Gastrocnemius medialis (tissue), 4 donors: ENCODE measurements around the gene PAPPA2. TPM values are rescaled to one million over a fixed set of nuclear protein-coding genes. Genes with fewer than 3 reads are reported as not detected.

Source experiments
- ATAC-seq, 2 donors: fragments of 150-250 bp; one replicate each; pipeline ENCODE4 v1.9.1; 2016
- DNase-seq, 2 donors: peaks; one replicate each; pipeline ENCODE4 v3.0.0-alpha.2; 2019
- H3K27ac ChIP-seq, 4 donors: fragments of 200-600 bp; sonication (generic); 1 replicate in 1 of 4; 2 replicates in 3 of 4; pipeline ENCODE4 v1.5.1; 2016 to 2018; ENCODE audit warnings: mild to moderate bottlenecking in 2 of 4, moderate library complexity in 1 of 4
- H3K27me3 ChIP-seq, 3 donors: fragments of 200-600 bp; sonication (generic) in 2 of 3; 1 replicate in 1 of 3; 2 replicates in 2 of 3; pipeline versions ENCODE4 v1.5.1 to v1.6.0; 2016 to 2019; ENCODE audit warnings: mild to moderate bottlenecking in 1 of 3, moderate library complexity in 1 of 3
- H3K36me3 ChIP-seq, 2 donors: fragments of 200-600 bp; sonication (generic) in 1 of 2; one replicate each; pipeline ENCODE4 v1.5.1; 2017 to 2018
- H3K4me1 ChIP-seq, 2 donors: fragments of 200-600 bp; sonication (generic) in 1 of 2; one replicate each; pipeline ENCODE4 v1.5.1; 2016 to 2017; ENCODE audit warnings: mild to moderate bottlenecking in 2 of 2
- H3K4me3 ChIP-seq, 4 donors: fragments of 200-600 bp; sonication (generic) in 3 of 4; 1 replicate in 1 of 4; 2 replicates in 3 of 4; pipeline ENCODE4 v1.5.1; 2016 to 2019; ENCODE audit warnings: mild to moderate bottlenecking in 2 of 4
- H3K9me3 ChIP-seq, 3 donors: fragments of 200-600 bp; sonication (generic) in 2 of 3; 1 replicate in 1 of 3; 2 replicates in 2 of 3; pipeline ENCODE4 v1.5.1; 2016 to 2019
- POLR2A ChIP-seq, 2 donors: fragments of 450-650 bp; IDR thresholded peaks; one replicate each; pipeline ENCODE4 v1.6.1; 2017; ENCODE audit warnings: antibody characterized with exemption in 2 of 2, mild to moderate bottlenecking in 2 of 2, moderate library complexity in 2 of 2
- in situ Hi-C, 4 donors: fragments of 200-750 bp; cut with MboI; loops; one replicate each; pipeline versions ENCODE4 v1.15.0 to v1.8.0; 2017; ENCODE audit warnings: low sequenced_read_pairs in 4 of 4
- intact Hi-C: fragments of 100-400 bp; cut with DNase I; formaldehyde crosslinking; loops from one replicate; pipeline ENCODE4 v1.15.1; 2023; ENCODE audit warnings: low total_unique reads
- total RNA-seq, 4 donors: library from RNA; depleted of rRNA; stranded (reverse); fragments of >200 nt; gene quantifications; one replicate each; pipeline versions ENCODE4 v1.1.0 to v1.2.3, GENCODE V29; 2016
- TF ChIP-seq, protein P1 (sequence below), 5 experiments: fragments of 450-650 bp in 3 of 5; fragments of 200-600 bp in 2 of 5; sonication (generic) in 2 of 5; IDR thresholded peaks in 4 of 5; conservative IDR thresholded peaks in 1 of 5; 1 replicate in 4 of 5; 2 replicates in 1 of 5; pipeline ENCODE4 v1.5.1; 2016 to 2019; ENCODE audit warnings: antibody characterized with exemption in 5 of 5, mild to moderate bottlenecking in 3 of 5, moderate library complexity in 3 of 5

Gene PAPPA2
- total RNA-seq, 4 donors from 2014 or later = 0.11 TPM; not detected in 3

DNA sequence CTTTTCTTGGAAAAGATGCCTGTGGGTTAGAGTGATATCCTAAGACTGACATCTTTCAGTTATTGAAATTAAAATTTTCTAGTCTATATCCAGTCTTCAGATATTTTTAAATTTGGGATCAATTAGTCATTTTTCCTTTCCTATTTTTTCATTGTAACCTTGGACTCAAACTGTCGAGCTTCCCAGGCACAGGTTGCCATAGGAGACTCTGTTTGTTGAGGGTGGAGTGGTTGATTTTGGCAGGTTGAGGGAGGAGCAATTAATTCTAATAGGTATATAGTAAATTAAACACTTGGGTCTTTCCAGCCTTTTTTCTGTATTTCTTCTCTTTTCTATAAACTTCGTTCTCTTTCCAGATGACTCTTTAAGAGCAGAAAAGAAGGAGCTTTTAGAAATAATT lies 374.7 kb downstream of the PAPPA2 start:
- no peak for DNase-seq
- Histone ChIP-seq H3K4me3 (no peak overlapping the region), H3K9me3 (no peaks in the 10 kb centered on the region), H3K4me1 (no peaks in the 10 kb centered on the region), H3K27me3 (no peaks in the 10 kb centered on the region), H3K36me3 (no peaks in the 10 kb centered on the region), H3K27ac (no peak overlapping the region)
- ATAC-seq = no peak
- intact Hi-C loops = no loop called here
- TF ChIP-seq, protein P1, sequence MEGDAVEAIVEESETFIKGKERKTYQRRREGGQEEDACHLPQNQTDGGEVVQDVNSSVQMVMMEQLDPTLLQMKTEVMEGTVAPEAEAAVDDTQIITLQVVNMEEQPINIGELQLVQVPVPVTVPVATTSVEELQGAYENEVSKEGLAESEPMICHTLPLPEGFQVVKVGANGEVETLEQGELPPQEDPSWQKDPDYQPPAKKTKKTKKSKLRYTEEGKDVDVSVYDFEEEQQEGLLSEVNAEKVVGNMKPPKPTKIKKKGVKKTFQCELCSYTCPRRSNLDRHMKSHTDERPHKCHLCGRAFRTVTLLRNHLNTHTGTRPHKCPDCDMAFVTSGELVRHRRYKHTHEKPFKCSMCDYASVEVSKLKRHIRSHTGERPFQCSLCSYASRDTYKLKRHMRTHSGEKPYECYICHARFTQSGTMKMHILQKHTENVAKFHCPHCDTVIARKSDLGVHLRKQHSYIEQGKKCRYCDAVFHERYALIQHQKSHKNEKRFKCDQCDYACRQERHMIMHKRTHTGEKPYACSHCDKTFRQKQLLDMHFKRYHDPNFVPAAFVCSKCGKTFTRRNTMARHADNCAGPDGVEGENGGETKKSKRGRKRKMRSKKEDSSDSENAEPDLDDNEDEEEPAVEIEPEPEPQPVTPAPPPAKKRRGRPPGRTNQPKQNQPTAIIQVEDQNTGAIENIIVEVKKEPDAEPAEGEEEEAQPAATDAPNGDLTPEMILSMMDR (IDR thresholded peaks at IDR 0.05 in 4 of 5, conservative IDR thresholded peaks at IDR 0.05 in 1 of 5) = no peak
- TF ChIP-seq POLR2A (IDR thresholded peaks at IDR 0.05) = no peak
- in situ Hi-C loops = loop anchor here in 1 of 4 donors (25.0 kb wide), 1 partner anchor 450 kb away; no protein-coding TSS in a partner anchor

DNA sequence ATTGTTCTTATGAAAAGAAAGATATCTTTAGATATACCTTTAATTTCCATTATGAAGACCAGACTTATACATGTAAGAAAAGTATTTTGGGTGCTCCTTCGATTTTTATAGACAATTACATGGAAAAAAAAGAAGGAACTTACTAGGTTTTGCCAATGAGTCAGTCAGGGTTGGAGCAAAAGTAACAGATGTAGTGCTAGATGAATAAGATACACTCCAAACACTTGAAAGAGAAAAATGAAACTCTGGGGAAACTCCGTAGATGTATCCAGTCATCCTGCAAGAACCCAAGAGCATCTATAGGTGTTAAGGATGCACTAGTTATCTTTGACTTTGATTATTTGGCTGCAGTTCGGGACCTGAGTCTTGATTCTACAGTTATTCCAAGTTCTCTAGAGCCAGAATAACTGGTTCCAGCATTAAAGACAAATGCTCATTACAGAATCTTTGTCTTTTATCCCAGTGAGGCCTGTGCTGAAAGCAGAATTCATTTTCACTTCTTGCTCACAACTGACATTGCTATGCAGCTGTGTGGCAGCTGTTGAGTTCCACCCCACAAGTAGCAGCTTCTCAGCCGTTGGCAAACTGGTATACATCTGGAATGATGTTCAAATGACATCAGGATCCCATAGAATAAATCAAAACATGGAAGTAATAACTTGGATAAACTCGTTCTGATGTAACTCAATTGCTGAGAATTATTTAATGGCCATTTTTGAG lies 375.5 kb downstream of the PAPPA2 start:
- Histone ChIP-seq H3K27me3 (no peaks in the 10 kb centered on the region), H3K4me1 (no peaks in the 10 kb centered on the region), H3K4me3 (no peak overlapping the region), H3K9me3 (no peaks in the 10 kb centered on the region), H3K27ac (no peak overlapping the region), H3K36me3 (no peaks in the 10 kb centered on the region)
- intact Hi-C loops = no loop called here
- in situ Hi-C loops = loop anchor here in 1 of 4 donors (25.0 kb wide), 1 partner anchor 451 kb away; no protein-coding TSS in a partner anchor
- ATAC-seq (no peak), DNase-seq (no peak)
- TF ChIP-seq, protein P1 (IDR thresholded peaks at IDR 0.05 in 4 of 5, conservative IDR thresholded peaks at IDR 0.05 in 1 of 5) = no peak
- TF ChIP-seq POLR2A (IDR thresholded peaks at IDR 0.05) = no peak

DNA sequence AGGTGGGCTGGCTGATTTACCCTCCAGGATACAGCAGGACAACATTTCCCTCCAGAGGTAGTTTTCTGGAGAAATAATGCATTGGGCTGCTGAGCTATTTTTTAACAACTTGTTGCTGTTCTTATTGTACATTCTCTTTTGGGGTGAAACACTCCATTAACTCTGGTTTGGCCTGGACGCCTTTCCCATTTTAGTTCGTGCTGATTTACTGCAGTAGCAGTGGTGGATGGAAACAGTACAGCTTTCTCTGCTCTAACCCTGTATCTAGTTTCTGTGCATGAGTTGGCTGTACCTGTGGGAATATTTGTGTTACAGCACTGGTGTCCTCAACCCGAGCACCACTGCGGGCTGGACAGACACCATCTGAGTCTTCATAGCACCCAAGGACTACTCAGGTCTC lies 376.2 kb downstream of the PAPPA2 start:
- in situ Hi-C loops = loop anchor here in 1 of 4 donors (25.0 kb wide), 1 partner anchor 452 kb away; no protein-coding TSS in a partner anchor
- H3K27ac ChIP-seq = no peak overlapping the region
- TF ChIP-seq, protein P1 (IDR thresholded peaks at IDR 0.05 in 4 of 5, conservative IDR thresholded peaks at IDR 0.05 in 1 of 5) = no peak
- no peak for TF ChIP-seq POLR2A (IDR thresholded peaks at IDR 0.05)

DNA sequence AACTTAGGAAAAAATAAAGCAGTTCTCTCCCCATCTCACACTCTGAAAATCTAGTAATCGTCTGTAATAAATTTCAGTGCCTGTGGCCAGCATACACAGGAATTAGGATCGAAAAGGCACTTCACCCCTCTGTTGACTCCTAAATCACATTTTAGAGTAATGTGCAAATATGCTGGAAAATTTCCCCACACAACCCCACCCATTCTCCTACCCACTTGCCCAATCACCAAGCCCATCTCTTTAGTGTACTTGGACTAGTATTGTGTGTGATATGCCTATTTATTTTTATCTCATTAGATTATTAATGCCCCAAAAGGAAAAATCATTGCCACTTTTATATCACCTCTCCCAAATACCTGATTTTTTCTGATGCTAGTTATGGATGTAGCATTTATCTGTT lies 378.3 kb downstream of the PAPPA2 start:
- H3K4me3 ChIP-seq = no peak overlapping the region
- TF ChIP-seq POLR2A (IDR thresholded peaks at IDR 0.05) = no peak
- TF ChIP-seq, protein P1 (IDR thresholded peaks at IDR 0.05 in 4 of 5, conservative IDR thresholded peaks at IDR 0.05 in 1 of 5) = no peak
- H3K27me3 ChIP-seq = no peaks in the 10 kb centered on the region
- no peaks in the 10 kb centered on the region for H3K9me3 ChIP-seq
- DNase-seq (no peak), ATAC-seq (no peak)
- in situ Hi-C loops = loop anchor here in 3 of 4 donors (10.0 to 25.0 kb wide), 3 partner anchors 286 to 466 kb away; no protein-coding TSS in a partner anchor
- intact Hi-C loops = loop anchor here (10.0 kb wide), 1 partner anchor 1686 kb away; no protein-coding TSS in a partner anchor
- no peak overlapping the region for H3K27ac ChIP-seq
- H3K4me1 ChIP-seq = no peaks in the 10 kb centered on the region
- H3K36me3 ChIP-seq = no peaks in the 10 kb centered on the region

More for the DNA sequence above, 376.2 kb downstream of the PAPPA2 start:
- ATAC-seq (no peak), DNase-seq (no peak)
- Histone ChIP-seq H3K4me3 (no peak overlapping the region), H3K36me3 (no peaks in the 10 kb centered on the region), H3K4me1 (no peaks in the 10 kb centered on the region), H3K9me3 (no peaks in the 10 kb centered on the region), H3K27me3 (no peaks in the 10 kb centered on the region)
- intact Hi-C loops = no loop called here
